ENCODE results near the gene SF3A2.

SF3A2 gene

DNA sequence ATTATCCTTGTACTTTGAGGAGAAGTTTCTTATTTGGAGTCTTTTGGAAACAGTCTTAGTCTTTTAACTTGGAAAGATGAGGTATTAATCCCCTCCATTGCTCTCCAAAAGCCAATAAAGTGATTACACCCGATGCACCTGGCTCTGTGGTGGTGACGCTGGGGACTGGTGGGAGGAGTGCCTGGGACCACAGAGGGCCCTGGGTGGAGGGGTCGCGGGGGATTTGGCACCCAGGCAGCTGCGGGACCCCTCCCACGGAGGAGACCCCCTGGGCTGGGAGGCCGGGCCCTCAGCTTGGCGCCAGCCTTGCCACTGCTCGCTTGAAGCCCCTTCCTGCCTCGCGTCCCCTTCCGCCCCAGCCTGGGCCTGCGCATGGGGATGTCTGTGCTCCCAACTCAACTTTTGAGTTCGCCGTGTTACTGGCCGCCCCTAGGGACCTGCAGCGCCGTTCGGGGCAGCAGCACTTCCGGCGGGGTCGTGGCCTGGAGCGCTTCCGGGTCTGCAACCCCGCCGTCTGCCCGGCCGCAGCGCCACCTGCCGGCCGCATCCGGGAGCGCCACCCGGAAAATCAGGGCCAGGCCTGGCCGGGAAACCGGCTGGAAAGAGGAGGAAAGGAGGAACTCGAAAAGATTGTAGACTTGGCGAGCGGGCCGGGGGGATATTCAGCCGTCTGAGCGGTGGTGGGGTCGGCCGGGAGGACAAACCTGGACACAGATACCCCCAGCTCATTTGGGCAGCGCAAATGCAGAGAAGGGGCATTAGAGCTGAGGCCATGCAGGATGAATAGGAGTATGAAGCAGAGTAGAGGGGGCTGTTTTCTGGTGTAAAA is 36.9 kb downstream of the SF3A2 start:
- peak; percentile 22 for DNase-seq (ENCODE audit: low read depth)
- H3K4me3 ChIP-seq (ENCODE audit: low read length): peak overlapping the region; percentile 21

DNA sequence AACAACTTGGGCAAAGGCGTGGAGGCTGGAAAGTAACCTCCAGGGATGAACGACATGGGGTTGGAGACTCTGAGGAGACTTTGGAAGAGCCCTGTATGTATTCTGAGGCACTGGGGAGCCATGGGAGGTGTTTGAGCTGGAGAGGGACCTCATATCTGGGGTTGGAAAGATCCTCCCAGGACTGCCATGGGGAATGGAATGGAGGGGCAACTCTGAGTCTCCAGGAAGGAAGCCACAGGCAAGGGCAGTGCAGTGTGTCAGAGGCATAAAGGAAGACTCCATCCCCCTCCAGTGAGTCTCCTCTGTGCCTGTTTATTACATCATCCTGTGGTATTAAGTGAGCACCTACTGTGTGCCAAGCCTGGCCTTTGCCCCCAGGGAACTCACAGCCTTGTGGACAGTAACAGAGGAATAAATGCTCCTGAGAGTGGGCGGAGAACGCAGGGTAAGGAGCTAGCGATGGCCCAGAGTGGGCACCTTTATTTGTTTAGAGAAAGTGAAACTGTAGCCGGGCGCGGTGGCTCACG is 37.6 kb downstream of the SF3A2 start:
- no peak overlapping the region for H3K4me3 ChIP-seq (ENCODE audit: low read length)
- TF ChIP-seq, protein P1, sequence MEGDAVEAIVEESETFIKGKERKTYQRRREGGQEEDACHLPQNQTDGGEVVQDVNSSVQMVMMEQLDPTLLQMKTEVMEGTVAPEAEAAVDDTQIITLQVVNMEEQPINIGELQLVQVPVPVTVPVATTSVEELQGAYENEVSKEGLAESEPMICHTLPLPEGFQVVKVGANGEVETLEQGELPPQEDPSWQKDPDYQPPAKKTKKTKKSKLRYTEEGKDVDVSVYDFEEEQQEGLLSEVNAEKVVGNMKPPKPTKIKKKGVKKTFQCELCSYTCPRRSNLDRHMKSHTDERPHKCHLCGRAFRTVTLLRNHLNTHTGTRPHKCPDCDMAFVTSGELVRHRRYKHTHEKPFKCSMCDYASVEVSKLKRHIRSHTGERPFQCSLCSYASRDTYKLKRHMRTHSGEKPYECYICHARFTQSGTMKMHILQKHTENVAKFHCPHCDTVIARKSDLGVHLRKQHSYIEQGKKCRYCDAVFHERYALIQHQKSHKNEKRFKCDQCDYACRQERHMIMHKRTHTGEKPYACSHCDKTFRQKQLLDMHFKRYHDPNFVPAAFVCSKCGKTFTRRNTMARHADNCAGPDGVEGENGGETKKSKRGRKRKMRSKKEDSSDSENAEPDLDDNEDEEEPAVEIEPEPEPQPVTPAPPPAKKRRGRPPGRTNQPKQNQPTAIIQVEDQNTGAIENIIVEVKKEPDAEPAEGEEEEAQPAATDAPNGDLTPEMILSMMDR (conservative IDR thresholded peaks at IDR 0.05; ENCODE audit: low read depth, low read length): no peak
- DNase-seq (ENCODE audit: low read depth): no peak

More for the DNA sequence above, 36.9 kb downstream of the SF3A2 start:
- TF ChIP-seq, protein P1 (conservative IDR thresholded peaks at IDR 0.05; ENCODE audit: low read depth, low read length): peak; percentile 82

DNA sequence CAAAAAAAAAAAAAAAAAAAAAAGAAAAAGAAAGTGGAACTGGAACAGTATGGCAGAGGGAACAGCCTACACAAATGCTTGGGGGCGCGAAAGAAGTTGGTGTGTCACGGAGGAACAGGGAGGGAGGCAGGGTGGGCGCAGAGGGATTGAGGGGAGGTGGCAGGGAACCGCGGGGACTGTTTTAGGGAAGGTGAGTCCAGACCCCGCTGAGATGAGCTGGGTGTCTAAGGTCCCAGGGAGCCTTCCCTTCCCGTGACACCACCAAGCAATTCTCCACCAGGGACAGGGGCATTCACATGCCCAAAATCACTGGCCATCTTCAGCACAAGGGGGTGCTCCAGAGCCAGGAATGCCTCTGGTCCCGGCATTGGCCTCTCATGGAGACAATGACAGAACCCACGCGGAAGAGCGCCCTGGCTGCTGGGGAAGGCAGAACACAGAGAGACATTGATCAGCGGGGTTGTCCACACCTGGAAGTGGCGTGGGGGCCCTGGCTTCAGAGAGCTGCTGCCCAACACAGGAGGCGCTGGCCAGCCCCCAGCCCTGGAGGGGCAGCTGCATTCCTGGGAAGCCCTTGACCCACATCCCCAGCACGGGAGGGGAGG is 38.4 kb downstream of the SF3A2 start:
- H3K4me3 ChIP-seq (ENCODE audit: low read length): no peak overlapping the region
- DNase-seq (ENCODE audit: low read depth): no peak
- TF ChIP-seq, protein P1 (conservative IDR thresholded peaks at IDR 0.05; ENCODE audit: low read depth, low read length): peak; percentile 62

DNA sequence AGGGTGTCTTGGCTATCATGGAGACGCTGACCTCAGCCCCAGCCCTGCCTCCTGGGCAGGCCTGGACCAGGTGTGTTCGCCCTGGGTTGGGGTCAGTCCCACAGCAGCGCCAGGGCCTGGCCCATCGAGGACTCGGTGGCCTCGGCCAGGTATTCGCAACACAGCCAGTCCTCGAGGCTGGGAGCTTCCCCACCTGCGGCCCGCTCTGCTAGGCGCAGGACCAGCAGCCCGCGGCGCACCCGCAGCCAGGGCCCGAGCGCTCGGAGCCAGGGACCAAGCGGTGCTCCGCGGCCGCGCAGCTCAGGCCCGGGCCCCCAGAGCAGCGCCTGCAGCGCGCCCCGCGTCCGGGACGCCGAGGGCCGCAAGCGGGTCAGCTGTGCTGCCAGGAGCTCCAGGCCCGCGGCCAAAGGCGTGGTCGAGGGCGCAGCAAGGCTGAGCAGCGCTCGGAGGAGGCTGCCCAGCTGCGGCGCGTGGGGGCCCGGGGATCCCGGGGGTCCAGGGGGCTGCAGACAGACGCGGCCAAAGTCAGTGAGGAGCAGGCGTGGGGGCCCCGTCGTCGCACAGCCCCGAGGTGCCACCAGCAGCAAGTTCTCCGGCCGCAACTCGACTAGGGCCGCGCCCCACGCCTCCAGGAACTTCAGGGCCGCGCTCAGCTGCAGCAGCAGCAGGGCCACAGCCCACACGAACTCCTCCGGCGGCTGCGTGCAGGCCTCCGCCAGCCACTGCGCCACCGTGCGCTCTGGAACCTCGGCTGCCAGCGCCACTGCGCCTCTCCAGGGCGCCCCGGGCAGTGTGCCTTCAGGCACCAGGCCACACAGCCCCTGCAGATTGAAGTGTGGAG is 39.2 kb downstream of the SF3A2 start:
- DNase-seq (ENCODE audit: low read depth): no peak
- TF ChIP-seq, protein P1 (conservative IDR thresholded peaks at IDR 0.05; ENCODE audit: low read depth, low read length): no peak

DNA sequence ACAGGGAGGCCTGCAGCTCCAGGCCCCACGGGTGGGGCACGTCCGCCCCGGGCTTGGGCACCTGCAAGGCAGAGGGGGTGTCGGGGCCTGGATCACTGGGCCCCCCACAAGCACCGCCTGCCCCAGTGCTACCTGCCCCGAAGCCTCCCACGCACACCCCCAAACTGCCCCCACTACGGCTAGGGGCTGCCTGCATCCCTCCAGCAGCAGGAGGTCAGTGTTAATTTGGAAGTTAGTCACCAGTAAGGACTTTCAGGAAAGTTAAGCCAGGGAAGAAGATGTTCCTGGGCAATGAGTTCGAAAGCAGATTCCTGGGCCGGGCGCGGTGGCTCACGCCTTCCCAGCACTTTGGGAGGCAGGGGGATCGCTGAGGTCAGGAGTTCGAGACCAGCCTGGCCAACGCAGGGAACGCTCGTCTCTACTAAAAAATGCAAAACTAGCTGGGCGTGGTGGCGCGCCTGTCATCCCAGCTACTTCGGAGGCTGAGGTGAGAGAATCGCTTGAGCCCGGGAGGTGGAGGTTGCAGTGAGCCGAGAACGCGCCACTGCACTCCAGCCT is 39.9 kb downstream of the SF3A2 start:
- no peak for DNase-seq (ENCODE audit: low read depth)
- H3K4me3 ChIP-seq (ENCODE audit: low read length): no peak overlapping the region
- TF ChIP-seq, protein P1 (conservative IDR thresholded peaks at IDR 0.05; ENCODE audit: low read depth, low read length): no peak

More for the DNA sequence above, 39.2 kb downstream of the SF3A2 start:
- no peak overlapping the region for H3K4me3 ChIP-seq (ENCODE audit: low read length)

DNA sequence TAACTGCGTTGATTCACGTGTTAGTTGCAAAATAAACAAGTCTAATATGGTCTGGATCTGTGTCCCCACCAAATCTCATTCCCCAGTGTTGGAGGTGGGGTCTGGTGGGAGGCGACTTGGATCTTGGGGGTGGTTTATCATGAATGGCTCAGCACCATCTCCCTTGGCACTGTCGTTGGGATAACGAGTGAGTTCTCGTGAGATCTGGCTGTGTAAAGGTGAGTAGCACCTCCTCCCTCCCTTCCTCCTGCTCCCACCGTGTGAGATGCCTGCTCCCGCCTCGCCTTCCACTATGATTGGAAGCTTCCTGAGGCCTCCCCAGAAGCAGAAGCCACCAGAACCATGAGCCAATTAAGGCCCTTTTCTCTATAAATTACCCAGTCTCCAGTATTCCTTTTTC is 40.5 kb downstream of the SF3A2 start:
- TF ChIP-seq, protein P1 (conservative IDR thresholded peaks at IDR 0.05; ENCODE audit: low read depth, low read length): no peak
- DNase-seq (ENCODE audit: low read depth): no peak

More for the DNA sequence above, 40.5 kb downstream of the SF3A2 start:
- no peak overlapping the region for H3K4me3 ChIP-seq (ENCODE audit: low read length)

Measured in retinal pigment epithelial cell (primary cell).